CD4-positive, alpha-beta T cell (primary cell): Measurements from ENCODE around the gene ZNF222. TPM values are rescaled to one million over a fixed set of nuclear protein-coding genes. Genes with fewer than 3 reads are reported as not detected.

Experiments used
- ATAC-seq: fragments of 200-7000 bp; cut with Tn5 transposase; one replicate; pipeline ENCODE4 v1.10.0; 2022; ENCODE audit warnings: mild to moderate bottlenecking; ENCODE audit not compliant: poor library complexity
- CTCF ChIA-PET: fragments of 350-600 bp; sonication (Branson Sonifier 250); formaldehyde crosslinking; loops from one replicate; lab custom pipeline; 2021; ENCODE audit warnings: antibody characterized with exemption, inconsistent platforms; lab: Charles Lee
- POLR2A ChIA-PET: fragments of 350-600 bp; sonication (Branson Sonifier 250); formaldehyde crosslinking; loops from one replicate; lab custom pipeline; 2021; ENCODE audit warnings: antibody characterized with exemption, inconsistent platforms; lab: Charles Lee
- DNase-seq, 14 experiments: peaks; one replicate each; pipeline ENCODE4 v3.0.0-alpha.2; 2013 to 2020; ENCODE audit warnings: mixed read lengths in 2 of 14
- H3K27ac ChIP-seq, 2 donors: one replicate each; pipeline versions ENCODE4 v1.5.1 to v1.7.0; 2013; ENCODE audit warnings: low read length in 2 of 2, low read depth in 1 of 2, mild to moderate bottlenecking in 1 of 2
- H3K27me3 ChIP-seq, 2 experiments: 1 replicate in 1 of 2; 2 replicates in 1 of 2; pipeline versions ENCODE4 v1.6.1 to v1.7.0; 2013; ENCODE audit warnings: low read length in 2 of 2, control low read depth in 1 of 2, mild to moderate bottlenecking in 1 of 2, moderate library complexity in 1 of 2; ENCODE audit not compliant: insufficient read depth in 2 of 2, control insufficient read depth in 1 of 2
- H3K36me3 ChIP-seq: one replicate; pipeline ENCODE4 v1.6.1; 2013; ENCODE audit warnings: low read length, control low read depth; ENCODE audit not compliant: insufficient read depth
- H3K4me1 ChIP-seq: one replicate; pipeline ENCODE4 v1.6.1; 2013; ENCODE audit warnings: low read length, control low read depth; ENCODE audit not compliant: insufficient read depth
- H3K4me3 ChIP-seq: one replicate; pipeline ENCODE4 v1.5.1; 2013; ENCODE audit warnings: mild to moderate bottlenecking, low read length, moderate library complexity
- H3K9me3 ChIP-seq, 2 experiments: 1 replicate in 1 of 2; 2 replicates in 1 of 2; pipeline versions ENCODE4 v1.6.1 to v1.7.0; 2013; ENCODE audit warnings: low read length in 2 of 2, mild to moderate bottlenecking in 2 of 2, control low read depth in 1 of 2, moderate library complexity in 1 of 2; ENCODE audit not compliant: control insufficient read depth in 1 of 2, insufficient read depth in 1 of 2
- H3K27ac Mint-ChIP-seq: one replicate; pipeline ENCODE4 v1.8.0; 2020; ENCODE audit warnings: mixed read lengths
- H3K27me3 Mint-ChIP-seq: one replicate; pipeline ENCODE4 v1.8.0; 2021; ENCODE audit warnings: mixed read lengths
- H3K36me3 Mint-ChIP-seq: one replicate; pipeline ENCODE4 v1.8.0; 2021; ENCODE audit warnings: low read depth, mixed read lengths
- H3K4me1 Mint-ChIP-seq: one replicate; pipeline ENCODE4 v1.8.0; 2021; ENCODE audit warnings: low read depth, mixed read lengths
- H3K4me3 Mint-ChIP-seq: one replicate; pipeline ENCODE4 v1.8.0; 2020; ENCODE audit warnings: mild to moderate bottlenecking, mixed read lengths
- H3K9me3 Mint-ChIP-seq: one replicate; pipeline ENCODE4 v1.8.0; 2020; ENCODE audit warnings: mixed read lengths
- intact Hi-C, 2 experiments: fragments of 100-400 bp; cut with DNase I in 1 of 2; cut with micrococcal nuclease in 1 of 2; formaldehyde crosslinking; loops; one replicate each; pipeline versions ENCODE4 v1.15.1 to v1.9.0; 2023 to 2025; cut with DNase I, micrococcal nuclease
- total RNA-seq, 174 experiments: library from RNA in 2 of 174; stranded (reverse) in 2 of 174; gene quantifications; one replicate each; pipeline ENCODE4 v1.2.3 and lab custom pipeline; 2021 to 2026
- TF ChIP-seq, protein P1 (sequence below): fragments of 200-600 bp; IDR thresholded peaks from one replicate; pipeline ENCODE4 v1.8.0; 2022; ENCODE audit warnings: antibody characterized with exemption, mild to moderate bottlenecking

Gene ZNF222
- total RNA-seq, 2 experiments from 2014 or later, result 4.5 to 5.8 TPM

DNA sequence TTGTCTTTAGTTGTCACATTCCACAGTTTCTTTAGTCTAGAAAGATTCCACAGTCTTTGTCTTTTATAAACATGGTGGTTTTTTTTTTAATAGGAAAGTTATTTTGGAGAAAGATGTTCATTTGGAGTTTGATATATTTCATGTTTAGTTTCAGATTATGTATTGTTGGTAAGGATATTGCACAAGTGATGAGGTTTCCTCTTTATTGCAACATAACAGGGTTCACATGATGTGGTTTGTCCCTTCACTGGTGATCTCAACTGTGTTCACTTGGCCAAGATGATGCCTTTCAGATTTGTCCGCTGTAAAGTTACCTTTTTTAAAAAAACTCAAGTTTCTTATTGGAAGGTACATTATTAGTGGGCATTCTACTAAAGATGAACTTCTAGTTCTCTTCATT is 19.2 kb upstream of the ZNF222 start:
- H3K36me3 ChIP-seq, result peaks cover 41% of the 10 kb centered on the region
- TF ChIP-seq, protein P1, sequence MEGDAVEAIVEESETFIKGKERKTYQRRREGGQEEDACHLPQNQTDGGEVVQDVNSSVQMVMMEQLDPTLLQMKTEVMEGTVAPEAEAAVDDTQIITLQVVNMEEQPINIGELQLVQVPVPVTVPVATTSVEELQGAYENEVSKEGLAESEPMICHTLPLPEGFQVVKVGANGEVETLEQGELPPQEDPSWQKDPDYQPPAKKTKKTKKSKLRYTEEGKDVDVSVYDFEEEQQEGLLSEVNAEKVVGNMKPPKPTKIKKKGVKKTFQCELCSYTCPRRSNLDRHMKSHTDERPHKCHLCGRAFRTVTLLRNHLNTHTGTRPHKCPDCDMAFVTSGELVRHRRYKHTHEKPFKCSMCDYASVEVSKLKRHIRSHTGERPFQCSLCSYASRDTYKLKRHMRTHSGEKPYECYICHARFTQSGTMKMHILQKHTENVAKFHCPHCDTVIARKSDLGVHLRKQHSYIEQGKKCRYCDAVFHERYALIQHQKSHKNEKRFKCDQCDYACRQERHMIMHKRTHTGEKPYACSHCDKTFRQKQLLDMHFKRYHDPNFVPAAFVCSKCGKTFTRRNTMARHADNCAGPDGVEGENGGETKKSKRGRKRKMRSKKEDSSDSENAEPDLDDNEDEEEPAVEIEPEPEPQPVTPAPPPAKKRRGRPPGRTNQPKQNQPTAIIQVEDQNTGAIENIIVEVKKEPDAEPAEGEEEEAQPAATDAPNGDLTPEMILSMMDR, result no peak
- ChIA-PET CTCF (no interaction called here), POLR2A (no interaction called here)
- H3K9me3 ChIP-seq, result peaks cover 34 to 55% of the 10 kb centered on the region in 2 experiments
- H3K4me1 ChIP-seq, result peaks cover 18% of the 10 kb centered on the region
- peaks cover 29% of the 10 kb centered on the region for H3K4me1 Mint-ChIP-seq
- H3K27me3 Mint-ChIP-seq, result no peaks in the 10 kb centered on the region
- peaks cover 27% of the 10 kb centered on the region for H3K9me3 Mint-ChIP-seq
- no peak for ATAC-seq
- H3K27me3 ChIP-seq, result no peaks in the 10 kb centered on the region
- peaks cover 77% of the 10 kb centered on the region for H3K36me3 Mint-ChIP-seq
- H3K4me3 Mint-ChIP-seq, result no peak overlapping the region
- H3K27ac ChIP-seq, result no peak overlapping the region
- peak in 2 of 14 experiments; percentile 29 for DNase-seq
- intact Hi-C loops, result loop anchor here in 1 of 2 experiments (10.0 kb wide), 1 partner anchor 71 kb away; the partner anchor contains the start of gene ZNF45
- H3K4me3 ChIP-seq, result no peak overlapping the region
- no peak overlapping the region for H3K27ac Mint-ChIP-seq

GRCh38 chr19:44007473-44007872 is 17.7 kb upstream of the ZNF222 start:
- TF ChIP-seq, protein P1, result no peak
- no peak overlapping the region for H3K4me3 ChIP-seq
- peaks cover 84% of the 10 kb centered on the region for H3K36me3 Mint-ChIP-seq
- no peaks in the 10 kb centered on the region for H3K27me3 ChIP-seq
- H3K27me3 Mint-ChIP-seq, result no peaks in the 10 kb centered on the region
- DNase-seq (no peak), ATAC-seq (no peak)
- ChIA-PET CTCF (no interaction called here), POLR2A (no interaction called here)
- H3K4me1 ChIP-seq, result peaks cover 13% of the 10 kb centered on the region
- H3K4me1 Mint-ChIP-seq, result peaks cover 23% of the 10 kb centered on the region
- H3K9me3 Mint-ChIP-seq, result peaks cover 36% of the 10 kb centered on the region
- no peak overlapping the region for H3K4me3 Mint-ChIP-seq
- peaks cover 34 to 69% of the 10 kb centered on the region in 2 experiments for H3K9me3 ChIP-seq
- peaks cover 50% of the 10 kb centered on the region for H3K36me3 ChIP-seq
- intact Hi-C loops, result loop anchor here in 1 of 2 experiments (10.0 kb wide), 1 partner anchor 73 kb away; the partner anchor contains the start of gene ZNF45
- H3K27ac ChIP-seq, result no peak overlapping the region
- no peak overlapping the region for H3K27ac Mint-ChIP-seq

DNA sequence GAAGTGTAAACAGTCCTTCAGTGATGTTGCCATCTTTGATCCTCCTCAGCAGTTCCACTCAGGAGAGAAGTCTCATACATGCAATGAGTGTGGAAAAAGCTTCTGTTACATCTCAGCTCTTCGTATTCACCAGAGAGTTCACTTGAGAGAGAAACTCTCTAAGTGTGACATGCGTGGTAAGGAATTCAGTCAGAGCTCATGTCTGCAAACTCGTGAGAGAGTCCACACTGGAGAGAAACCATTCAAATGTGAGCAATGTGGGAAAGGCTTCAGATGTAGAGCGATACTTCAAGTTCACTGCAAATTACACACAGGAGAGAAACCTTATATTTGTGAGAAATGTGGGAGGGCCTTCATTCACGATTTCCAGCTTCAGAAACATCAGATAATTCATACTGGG is 14.7 kb upstream of the ZNF222 start:
- Histone ChIP-seq H3K27ac (no peak overlapping the region), H3K36me3 (peaks cover 50% of the 10 kb centered on the region), H3K9me3 (peaks cover 33 to 95% of the 10 kb centered on the region in 2 experiments), H3K4me3 (no peak overlapping the region), H3K27me3 (no peaks in the 10 kb centered on the region), H3K4me1 (no peaks in the 10 kb centered on the region)
- POLR2A ChIA-PET, result no interaction called here
- peaks cover 92% of the 10 kb centered on the region for H3K36me3 Mint-ChIP-seq
- no peak overlapping the region for H3K4me3 Mint-ChIP-seq
- ATAC-seq (no peak), DNase-seq (no peak)
- no peak overlapping the region for H3K27ac Mint-ChIP-seq
- H3K9me3 Mint-ChIP-seq, result peaks cover 40% of the 10 kb centered on the region
- TF ChIP-seq, protein P1, result no peak
- peaks cover 7% of the 10 kb centered on the region for H3K4me1 Mint-ChIP-seq
- intact Hi-C loops, result no loop called here
- no peaks in the 10 kb centered on the region for H3K27me3 Mint-ChIP-seq
- CTCF ChIA-PET, result no interaction called here
